Neuronal stem cell (in vitro differentiated cells): ENCODE measurements around the gene FAM181A. TPM values are rescaled to one million over a fixed set of nuclear protein-coding genes. Genes with fewer than 3 reads are reported as not detected.

ENCODE experiments used
- DNase-seq: peaks from one replicate; pipeline ENCODE4 v3.0.0-alpha.2; 2013; ENCODE audit warnings: low spot score
- H2AFZ ChIP-seq: one replicate; pipeline ENCODE4 v1.6.1; 2013; ENCODE audit warnings: mild to moderate bottlenecking, low read length, inconsistent platforms
- H2AK5ac ChIP-seq: 2 replicates; pipeline ENCODE4 v1.6.1; 2013; ENCODE audit warnings: low read depth, mild to moderate bottlenecking, inconsistent platforms, low read length, moderate library complexity, mixed read lengths
- H2BK120ac ChIP-seq: 2 replicates; pipeline ENCODE4 v1.6.1; 2013; ENCODE audit warnings: low read depth, mild to moderate bottlenecking, inconsistent platforms, low read length, moderate library complexity, mixed read lengths
- H2BK12ac ChIP-seq: one replicate; pipeline ENCODE4 v1.6.1; 2013; ENCODE audit warnings: low read length, inconsistent platforms
- H2BK15ac ChIP-seq: 2 replicates; pipeline ENCODE4 v1.6.1; 2013; ENCODE audit warnings: mild to moderate bottlenecking, low read length, inconsistent platforms, mixed read lengths
- H2BK5ac ChIP-seq: one replicate; pipeline ENCODE4 v1.6.1; 2013; ENCODE audit warnings: inconsistent platforms, mild to moderate bottlenecking, low read length, moderate library complexity
- H3K14ac ChIP-seq: one replicate; pipeline ENCODE4 v1.6.1; 2013; ENCODE audit warnings: low read length, inconsistent platforms
- H3K18ac ChIP-seq: 2 replicates; pipeline ENCODE4 v1.6.1; 2013; ENCODE audit warnings: low read length, inconsistent platforms
- H3K23ac ChIP-seq: 2 replicates; pipeline ENCODE4 v1.6.1; 2013; ENCODE audit warnings: low read depth, mild to moderate bottlenecking, mixed read lengths, low read length, inconsistent platforms; ENCODE audit not compliant: poor library complexity
- H3K27ac ChIP-seq: replicated peaks from 3 replicates; pipeline ENCODE4 v1.5.1; 2013; ENCODE audit warnings: low read length, inconsistent platforms
- H3K27me3 ChIP-seq, 3 experiments: 2 replicates each; pipeline ENCODE4 v1.6.1; 2013; ENCODE audit warnings: low read length in 3 of 3, mild to moderate bottlenecking in 2 of 3, inconsistent platforms in 1 of 3, low read depth in 1 of 3, mixed read lengths in 1 of 3, moderate library complexity in 1 of 3; ENCODE audit not compliant: control insufficient read depth in 3 of 3, insufficient read depth in 3 of 3
- H3K36me3 ChIP-seq, 2 donors: replicated peaks in 1 of 2; 2 replicates each; pipeline ENCODE4 v1.6.1; 2013; ENCODE audit warnings: low read length in 2 of 2; ENCODE audit not compliant: control insufficient read depth in 2 of 2, insufficient read depth in 2 of 2
- H3K4ac ChIP-seq: 2 replicates; pipeline ENCODE4 v1.6.1; 2013; ENCODE audit warnings: inconsistent platforms, mild to moderate bottlenecking, low read length, moderate library complexity
- H3K4me1 ChIP-seq, 2 donors: 1 replicate in 1 of 2; 2 replicates in 1 of 2; pipeline ENCODE4 v1.6.1; 2013; ENCODE audit warnings: low read length in 2 of 2, low read depth in 1 of 2; ENCODE audit not compliant: control insufficient read depth in 2 of 2, insufficient read depth in 1 of 2
- H3K4me2 ChIP-seq: one replicate; pipeline ENCODE4 v1.6.1; 2013; ENCODE audit warnings: mild to moderate bottlenecking, low read length, inconsistent platforms; ENCODE audit not compliant: insufficient read depth, poor library complexity, severe bottlenecking
- H3K4me3 ChIP-seq, 2 donors: 2 replicates each; pipeline ENCODE4 v1.5.1; 2013; ENCODE audit warnings: low read length in 2 of 2, mild to moderate bottlenecking in 2 of 2, inconsistent platforms in 1 of 2, moderate library complexity in 1 of 2
- H3K79me1 ChIP-seq: one replicate; pipeline ENCODE4 v1.6.1; 2013; ENCODE audit warnings: low read depth, mild to moderate bottlenecking, inconsistent platforms, low read length, moderate library complexity
- H3K9ac ChIP-seq: one replicate; pipeline ENCODE4 v1.6.1; 2013; ENCODE audit warnings: mild to moderate bottlenecking, low read depth, low read length, inconsistent platforms; ENCODE audit not compliant: poor library complexity
- H3K9me3 ChIP-seq, 2 donors: replicated peaks in 1 of 2; 2 replicates each; pipeline versions ENCODE3 to v1.6.1; 2013; ENCODE audit warnings: low read length in 2 of 2, mild to moderate bottlenecking in 2 of 2, inconsistent platforms in 1 of 2, low read depth in 1 of 2, mixed read lengths in 1 of 2, moderate library complexity in 1 of 2; ENCODE audit not compliant: control insufficient read depth in 2 of 2, insufficient read depth in 1 of 2
- H4K8ac ChIP-seq: one replicate; pipeline ENCODE4 v1.6.1; 2013; ENCODE audit warnings: low read depth, mild to moderate bottlenecking, inconsistent platforms, low read length, moderate library complexity
- H4K91ac ChIP-seq: one replicate; pipeline ENCODE4 v1.6.1; 2013; ENCODE audit warnings: low read length, low read depth, mild to moderate bottlenecking, inconsistent platforms; ENCODE audit not compliant: poor library complexity
- WGBS, 2 donors: extraction: QIAGEN DNeasy Blood & Tissue Kit; methylation state at CpG; one replicate each; pipeline ENCODE4 v1.1.7; 2013; ENCODE audit warnings: missing lambda C conversion rate in 2 of 2, mixed read lengths in 1 of 2; ENCODE audit not compliant: insufficient read length in 2 of 2, insufficient replicate concordance in 1 of 2; ENCODE audit errors: extremely low coverage in 2 of 2; 5-methylcytosine and 5-hydroxymethylcytosine counted together
- polyA plus RNA-seq, 2 experiments: library from polyadenylated mRNA; stranded (reverse); fragments of 200-250 nt; gene quantifications; one replicate each; pipeline ENCODE4 v1.2.3, GENCODE V29; 2013

The FAM181A gene
- 2.3 TPM for polyA plus RNA-seq (2013, experiment 1 of 2)
- polyA plus RNA-seq (2013, experiment 2 of 2) = 2.4 TPM

DNA sequence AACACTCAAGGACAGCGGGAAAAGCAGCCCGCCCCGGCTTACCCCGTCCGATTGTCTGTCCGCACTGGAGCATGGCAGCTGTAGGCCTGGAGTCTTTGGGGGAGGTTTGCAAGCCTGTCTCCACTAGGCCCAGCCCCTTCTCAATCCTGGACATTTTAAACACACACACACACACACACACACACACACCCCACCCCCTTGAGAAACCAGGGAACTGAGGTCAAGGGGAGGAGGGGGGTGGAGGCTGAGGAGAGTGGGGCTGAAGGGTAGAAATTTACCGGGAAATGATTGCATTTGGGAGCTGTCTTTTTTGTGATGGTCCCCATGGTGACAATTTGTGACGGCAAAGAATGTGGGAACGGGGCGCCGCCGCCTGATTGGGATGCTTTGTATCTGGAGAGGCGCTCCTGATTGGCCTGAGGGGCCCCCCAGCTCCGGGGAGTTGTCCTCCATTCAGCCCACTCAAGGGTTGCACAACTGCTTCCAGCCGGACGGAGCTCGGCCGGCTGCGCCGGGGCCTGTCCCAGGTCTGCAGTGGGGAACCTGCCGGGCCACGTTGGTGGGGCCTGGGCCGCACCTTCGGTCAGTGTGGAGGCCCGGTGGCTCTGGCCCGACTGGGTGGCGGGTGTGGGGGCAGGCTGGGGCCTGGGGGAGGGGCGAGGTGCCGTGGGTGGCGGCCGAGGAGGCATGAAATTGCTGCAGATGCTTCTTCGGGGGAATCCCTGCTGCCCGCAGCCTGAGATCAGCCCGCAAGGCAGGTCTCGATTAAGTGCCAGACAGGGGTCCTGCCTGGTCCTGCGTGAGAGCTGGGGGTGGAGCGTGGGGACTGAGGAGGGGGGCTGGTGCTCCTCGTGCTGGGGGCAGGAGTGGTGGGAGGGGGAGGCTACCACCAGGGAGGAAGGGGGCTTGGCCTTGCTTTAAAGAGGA, at the start of gene FAM181A:
Gene FAM181A, plus strand, starts transcription at position 472 of the 927 bp plus-strand sequence. CDS start 942 bp downstream, outside the sequence.
- H3K4me1 ChIP-seq = peaks cover 29 to 30% of the 10 kb centered on the region in 2 donors
- peak; percentile 44 for DNase-seq
- no peak within 1 kb of the TSS for H3K23ac ChIP-seq
- H3K14ac ChIP-seq = peak within 1 kb of the TSS; percentile 92
- peak within 1 kb of the TSS; percentile 38 for H3K9ac ChIP-seq
- H3K4ac ChIP-seq = peak within 1 kb of the TSS; percentile 8
- peaks cover 0 to 34% of the 10 kb centered on the region in 2 donors for H3K36me3 ChIP-seq
- H3K18ac ChIP-seq = peak within 1 kb of the TSS; percentile 90
- peak within 1 kb of the TSS; percentile 78 for H3K27ac ChIP-seq
- peak within 1 kb of the TSS in 1 of 2 donors; percentile 77 for H3K4me3 ChIP-seq
- peak within 1 kb of the TSS; percentile 90 for H2BK120ac ChIP-seq
- H3K9me3 ChIP-seq = peaks cover 0 to 8% of the 10 kb centered on the region in 2 donors
- H2AK5ac ChIP-seq = peak within 1 kb of the TSS; percentile 95
- H3K27me3 ChIP-seq = no peaks in the 10 kb centered on the region
- H4K91ac ChIP-seq = peak within 1 kb of the TSS; percentile 94
- H2BK12ac ChIP-seq = peak within 1 kb of the TSS; percentile 93
- no peaks in the 10 kb centered on the region for H3K79me1 ChIP-seq
- no peak within 1 kb of the TSS for H4K8ac ChIP-seq
- H2BK15ac ChIP-seq = peak within 1 kb of the TSS; percentile 79
- no CpG with 5 or more reads among the region's 38 CpGs for WGBS, 2 donors
- peak within 1 kb of the TSS; percentile 80 for H2AFZ ChIP-seq
- H2BK5ac ChIP-seq = peak within 1 kb of the TSS; percentile 85
- no peak within 1 kb of the TSS for H3K4me2 ChIP-seq

DNA sequence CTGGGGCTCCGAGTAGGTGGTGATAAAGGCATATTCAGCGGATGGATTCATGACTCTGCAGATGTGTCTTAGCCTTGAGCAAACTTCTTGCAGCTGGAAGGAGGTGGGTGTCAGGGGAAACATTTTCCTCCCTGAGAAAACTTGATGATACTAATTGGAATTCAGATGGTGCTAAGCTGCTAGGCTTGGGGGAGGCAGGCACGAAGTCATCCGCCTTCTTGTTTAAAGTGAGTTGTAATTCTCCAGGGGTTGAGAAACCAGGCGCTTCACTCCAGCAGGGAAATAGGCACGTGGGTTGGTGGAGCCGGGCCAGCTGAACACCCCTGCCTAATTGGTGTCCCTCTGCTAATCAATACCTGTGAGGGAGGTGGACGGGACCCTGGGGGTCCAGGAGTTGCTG, 48.9 kb upstream of the FAM181A start:
- Histone ChIP-seq H3K4ac (no peak overlapping the region), H2BK5ac (no peak overlapping the region), H2AK5ac (no peak overlapping the region), H4K91ac (no peak overlapping the region), H2BK15ac (no peak overlapping the region), H2BK12ac (peak overlapping the region; percentile 10), H3K9me3 (no peaks in the 10 kb centered on the region), H2AFZ (no peak overlapping the region), H3K79me1 (no peaks in the 10 kb centered on the region), H3K4me2 (no peak overlapping the region), H2BK120ac (no peak overlapping the region), H3K14ac (no peak overlapping the region), H3K23ac (no peak overlapping the region), H3K9ac (no peak overlapping the region), H3K4me1 (no peaks in the 10 kb centered on the region), H3K27ac (no peak overlapping the region), H3K27me3 (no peaks in the 10 kb centered on the region), H4K8ac (no peak overlapping the region), H3K36me3 (no peaks in the 10 kb centered on the region), H3K4me3 (no peak overlapping the region), H3K18ac (no peak overlapping the region)
- no CpG with 5 or more reads among the region's 8 CpGs for WGBS, 2 donors
- DNase-seq = no peak

DNA sequence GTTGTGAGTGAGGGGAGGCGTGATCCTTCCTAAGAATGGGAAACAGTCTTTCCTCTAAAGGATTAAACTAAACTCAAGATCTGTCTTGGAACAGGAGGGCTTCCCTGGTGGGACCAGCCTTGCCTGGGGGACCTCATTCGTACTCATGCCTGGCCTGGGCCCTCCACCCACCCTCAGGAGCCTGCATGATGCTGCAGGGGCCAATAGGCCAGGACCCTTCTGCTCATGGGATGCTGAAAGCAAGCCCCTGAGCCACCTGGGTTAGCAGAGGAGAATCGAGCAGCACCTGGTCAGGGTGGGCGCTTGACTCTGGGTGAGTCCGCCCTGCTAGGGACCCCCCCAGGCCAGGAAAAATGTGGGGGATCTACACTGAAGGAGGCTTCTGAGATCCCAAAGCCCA, 48.3 kb upstream of the FAM181A start:
- H3K36me3 ChIP-seq = no peaks in the 10 kb centered on the region
- H3K14ac ChIP-seq = no peak overlapping the region
- H2AK5ac ChIP-seq = peak overlapping the region; percentile 29
- WGBS, 2 donors = no CpG with 5 or more reads among the region's 5 CpGs
- no peak overlapping the region for H3K4ac ChIP-seq
- H3K9me3 ChIP-seq = no peaks in the 10 kb centered on the region
- H3K79me1 ChIP-seq = no peaks in the 10 kb centered on the region
- DNase-seq = no peak
- no peak overlapping the region for H2BK12ac ChIP-seq
- H2BK120ac ChIP-seq = no peak overlapping the region
- H3K23ac ChIP-seq = no peak overlapping the region
- H4K91ac ChIP-seq = no peak overlapping the region
- H2BK5ac ChIP-seq = no peak overlapping the region
- peak overlapping the region; percentile 3 for H3K18ac ChIP-seq
- H3K27ac ChIP-seq = no peak overlapping the region
- H2AFZ ChIP-seq = no peak overlapping the region
- no peak overlapping the region for H3K9ac ChIP-seq
- H2BK15ac ChIP-seq = no peak overlapping the region
- H3K4me1 ChIP-seq = no peaks in the 10 kb centered on the region
- no peak overlapping the region for H3K4me3 ChIP-seq
- H3K4me2 ChIP-seq = no peak overlapping the region
- H3K27me3 ChIP-seq = no peaks in the 10 kb centered on the region
- H4K8ac ChIP-seq = no peak overlapping the region

DNA sequence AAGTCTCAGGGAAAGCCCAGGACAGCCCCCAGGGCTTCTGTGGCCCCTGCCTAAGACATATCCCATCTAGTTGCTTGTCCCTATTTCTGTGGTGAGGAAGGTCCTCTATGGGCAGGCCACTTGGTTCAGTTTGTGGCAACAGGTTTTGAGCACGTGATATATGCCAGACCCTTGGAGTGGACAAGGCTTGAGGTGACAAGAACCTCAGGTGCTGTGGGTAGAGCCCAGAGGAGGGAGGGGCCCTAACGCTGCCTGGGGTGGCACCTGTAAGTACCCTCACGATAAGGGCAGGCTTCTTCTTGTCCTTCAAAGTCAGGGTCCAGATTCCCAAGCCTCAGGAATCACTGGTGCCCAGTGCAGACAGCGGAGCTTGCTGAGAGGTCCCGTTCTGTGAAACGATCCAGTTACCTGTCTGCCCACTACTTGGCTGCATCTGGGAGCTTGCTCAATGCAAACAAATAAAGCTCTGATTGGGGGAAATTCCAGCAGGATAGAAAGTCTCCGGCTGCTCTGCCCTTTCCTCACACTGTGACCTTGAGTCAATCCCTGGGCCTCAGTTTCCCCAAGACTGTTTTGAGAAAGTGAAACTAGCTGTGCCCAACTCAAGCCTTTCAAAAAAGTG, 47.7 kb upstream of the FAM181A start:
- Histone ChIP-seq H3K23ac (no peak overlapping the region), H4K91ac (no peak overlapping the region), H2BK120ac (no peak overlapping the region), H2BK5ac (no peak overlapping the region), H3K4ac (no peak overlapping the region), H4K8ac (no peak overlapping the region), H3K4me3 (no peak overlapping the region), H3K9ac (no peak overlapping the region), H3K14ac (no peak overlapping the region), H2BK15ac (no peak overlapping the region), H3K4me2 (no peak overlapping the region), H2AFZ (no peak overlapping the region), H3K36me3 (no peaks in the 10 kb centered on the region), H3K9me3 (no peaks in the 10 kb centered on the region), H3K4me1 (no peaks in the 10 kb centered on the region), H3K27me3 (no peaks in the 10 kb centered on the region), H3K27ac (no peak overlapping the region), H2BK12ac (peak overlapping the region; percentile 18), H3K18ac (no peak overlapping the region), H3K79me1 (no peaks in the 10 kb centered on the region), H2AK5ac (no peak overlapping the region)
- no CpG with 5 or more reads among the region's 7 CpGs for WGBS, 2 donors
- DNase-seq = no peak
